ENCODE results near the gene MAGI2.
"Not testable (repeated sequence)": the region's sequence is repeated elsewhere in the genome, so short reads cannot be mapped to it uniquely, and the experiment has no call there.

Gene MAGI2

DNA sequence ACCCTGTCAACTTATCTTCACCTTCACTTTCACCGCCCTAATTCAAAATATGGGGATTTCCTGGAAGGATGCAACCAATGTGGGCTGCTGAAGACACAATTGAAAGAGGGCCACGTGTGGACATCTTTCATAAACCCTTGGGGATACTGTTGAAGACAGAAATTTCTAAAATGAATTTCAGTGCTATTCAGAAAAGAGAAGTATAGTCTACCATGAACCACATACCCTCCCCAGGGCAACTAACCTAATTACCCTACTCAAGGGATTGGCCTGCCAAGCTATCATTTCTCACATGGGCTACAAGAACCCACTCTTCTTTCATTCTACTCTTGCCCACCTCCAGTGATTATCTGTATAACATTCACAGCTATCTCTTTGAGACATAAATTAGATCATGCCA, 1428.9 kb downstream of the MAGI2 start:
- DNase-seq (ENCODE audit: low spot score), result no peak

GRCh38 chr7:78023191-78023590, 1430.3 kb downstream of the MAGI2 start:
- DNase-seq (ENCODE audit: low spot score), result no peak

DNA sequence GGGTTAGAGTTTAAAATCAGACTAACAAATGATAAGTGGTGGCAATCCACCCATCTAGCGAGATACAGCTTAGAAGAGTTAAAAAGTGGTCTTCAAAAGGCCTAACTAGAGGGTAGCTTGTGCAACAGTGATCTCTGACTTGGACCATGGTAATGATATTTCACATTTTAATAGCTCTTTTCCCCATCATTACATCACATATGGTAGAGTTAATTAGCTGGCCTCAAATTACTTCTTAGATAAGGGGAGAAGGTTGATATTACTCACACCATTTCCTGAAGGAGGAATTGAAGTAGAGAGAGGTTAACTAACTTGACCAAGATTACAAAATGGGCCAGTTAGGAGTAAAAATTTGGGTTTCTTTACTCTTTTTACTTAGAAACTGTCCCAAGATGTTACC, 1431.3 kb downstream of the MAGI2 start:
- no peak for DNase-seq (ENCODE audit: low spot score)

DNA sequence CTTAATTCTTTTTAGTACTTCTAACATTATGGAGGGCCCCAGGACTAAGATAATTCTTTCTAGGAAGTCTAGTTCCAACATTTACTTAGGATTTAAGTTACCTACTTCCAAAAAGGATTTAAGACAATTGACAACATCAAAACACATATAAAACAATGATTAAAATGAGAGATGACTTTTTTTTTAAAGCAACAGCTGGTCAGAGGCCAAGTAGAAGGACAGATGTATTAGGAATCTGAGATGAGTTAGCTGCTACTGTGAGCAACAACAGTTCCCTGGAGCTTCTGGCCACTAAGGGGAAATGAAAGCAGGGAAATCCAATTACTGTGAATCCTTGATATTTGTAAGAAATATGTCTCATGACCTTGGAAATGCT, 1432.6 kb downstream of the MAGI2 start:
- no peak for DNase-seq (ENCODE audit: low spot score)

DNA sequence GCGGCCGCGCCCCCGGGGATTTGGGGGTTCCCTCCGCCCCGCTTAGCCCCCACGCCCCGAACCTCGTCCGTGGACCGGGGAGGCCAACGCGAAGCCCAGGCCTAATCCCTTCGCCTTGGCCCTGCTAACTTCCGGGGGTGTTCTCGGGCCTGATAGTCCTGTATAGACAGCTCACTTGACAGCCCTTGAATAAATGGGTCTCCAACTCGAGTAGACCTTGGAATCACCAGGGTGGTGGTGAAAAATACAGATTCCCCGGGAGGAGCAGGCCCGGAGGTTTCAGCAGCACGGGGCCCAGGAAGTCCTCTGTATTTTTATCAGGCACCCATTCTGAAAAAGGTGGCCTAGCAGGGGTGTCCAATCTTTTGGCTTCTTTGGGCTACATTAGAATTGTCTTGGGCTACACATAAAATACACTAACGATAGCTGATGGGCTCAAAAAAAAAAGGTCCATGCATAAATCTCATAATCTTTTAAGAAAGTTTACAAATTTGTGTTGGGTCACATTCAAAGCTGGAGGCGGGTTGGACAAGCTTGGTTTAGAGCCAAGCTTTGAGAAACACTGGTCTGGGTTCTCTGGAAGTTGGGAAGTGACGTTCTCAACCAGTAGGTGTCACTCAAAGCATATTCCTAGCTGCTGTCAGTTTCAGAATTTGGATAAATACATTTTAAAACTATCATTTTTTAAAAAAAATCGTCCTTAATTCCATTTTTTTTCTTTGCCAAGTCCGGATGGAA, 1433.2 kb downstream of the MAGI2 start:
- peak; percentile 88 for DNase-seq (ENCODE audit: low spot score)

DNA sequence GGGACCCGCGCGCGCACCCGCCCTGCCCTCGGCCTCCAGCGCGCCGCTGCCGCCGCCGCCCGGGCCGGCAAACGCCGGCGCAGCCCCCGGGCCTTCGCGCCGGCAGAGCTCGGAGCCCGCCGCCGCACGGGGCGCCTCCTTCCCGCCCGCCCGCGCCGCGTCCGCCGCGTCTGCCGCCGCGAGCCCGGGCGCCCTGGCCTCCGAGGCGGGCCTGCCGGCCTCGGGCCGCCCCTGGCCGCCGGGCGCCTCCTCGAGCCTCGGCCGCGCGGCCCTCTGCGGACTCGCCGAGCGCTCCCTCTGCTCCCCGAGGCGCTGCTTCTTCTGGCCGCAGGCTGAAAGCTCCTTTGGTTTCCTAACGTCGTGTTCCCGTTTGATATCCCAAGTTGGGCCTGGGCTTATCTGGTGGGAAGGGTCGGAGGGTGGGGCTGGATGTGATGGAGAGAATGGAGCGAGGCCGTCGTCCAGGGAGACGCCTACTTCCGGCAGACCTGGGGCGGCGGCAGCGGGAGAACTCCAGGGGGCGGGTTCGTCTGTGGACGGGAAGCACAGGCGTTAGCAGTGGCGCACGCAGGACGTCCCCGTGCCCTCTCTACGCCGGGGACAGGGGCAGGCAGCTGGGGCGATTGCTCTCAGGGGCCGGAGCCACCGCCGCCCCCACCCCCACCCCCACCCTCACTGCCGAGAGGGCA, 1433.9 kb downstream of the MAGI2 start:
- DNase-seq (ENCODE audit: low spot score), result peak; percentile 85

- peak; percentile 42 for DNase-seq (ENCODE audit: low spot score)
These were observed 1434.6 kb downstream of the MAGI2 start for GRCh38 chr7:78018641-78019446.

DNA sequence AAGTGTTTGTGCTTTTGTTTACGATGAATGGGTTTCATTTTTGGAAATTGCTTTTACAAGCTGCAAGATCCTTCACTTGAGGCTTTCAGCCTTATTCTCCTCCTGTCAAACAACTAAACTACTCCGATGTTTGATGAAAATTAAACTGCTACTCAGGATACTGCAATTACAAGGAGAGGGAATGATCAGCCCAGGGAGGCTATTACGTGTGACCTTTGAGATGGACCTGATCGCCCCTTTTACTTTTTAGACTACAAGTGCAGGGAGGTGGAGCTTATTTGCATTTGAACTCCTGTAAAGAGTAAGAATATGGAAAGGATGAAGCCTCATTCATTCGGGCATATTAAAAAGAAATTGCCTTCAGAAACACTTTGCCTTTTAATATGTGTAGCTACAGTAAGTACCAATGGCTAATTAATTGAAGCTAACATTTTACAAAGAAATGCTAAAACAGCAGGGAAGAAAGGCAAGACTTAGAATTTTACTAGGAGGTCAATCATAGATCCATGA, 1435.8 kb downstream of the MAGI2 start:
- no peak for DNase-seq (ENCODE audit: low spot score)

- no peak for DNase-seq (ENCODE audit: low spot score)
These were observed 1437.8 kb downstream of the MAGI2 start for GRCh38 chr7:78015574-78016260.

DNA sequence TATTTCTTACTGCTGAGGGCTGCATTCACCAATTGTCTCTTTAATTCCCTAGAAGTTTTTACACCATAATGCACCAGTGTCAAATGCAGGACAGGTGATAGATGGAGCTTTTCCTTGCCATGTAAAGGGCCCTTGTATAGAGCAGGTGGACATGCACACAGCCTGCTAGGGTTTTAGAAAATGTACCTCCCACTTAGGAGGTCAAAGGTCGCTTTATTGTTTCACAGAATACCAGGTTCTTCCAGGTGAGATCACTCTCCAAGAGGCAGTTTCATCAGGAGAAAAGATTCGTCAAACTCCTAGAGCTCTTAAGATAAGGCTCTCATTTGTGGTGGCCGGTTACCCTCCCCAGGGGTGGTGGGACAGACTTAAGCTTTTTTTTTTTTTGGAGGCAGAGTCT, 1439.1 kb downstream of the MAGI2 start:
- no peak for DNase-seq (ENCODE audit: low spot score)

DNA sequence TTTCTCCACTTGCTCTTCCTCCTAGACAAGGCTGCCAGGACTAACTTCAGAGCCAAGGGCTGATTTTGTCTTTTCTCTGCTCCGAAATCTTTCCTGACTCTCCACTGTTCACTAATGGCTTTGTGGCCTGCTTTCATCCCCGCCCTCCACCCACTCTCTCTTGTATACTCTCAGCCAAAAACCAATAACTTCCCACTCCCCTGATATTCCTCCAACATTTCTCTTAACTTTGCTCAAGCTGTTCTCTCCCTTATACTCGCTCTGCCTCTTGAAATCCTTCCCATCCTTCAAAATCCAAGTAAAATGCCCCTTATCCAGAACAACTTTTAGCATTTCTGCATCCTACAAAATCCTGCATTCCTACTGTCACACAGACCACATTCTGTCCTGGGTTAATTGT, 1440.1 kb downstream of the MAGI2 start:
- DNase-seq (ENCODE audit: low spot score), result no peak

- no peak for DNase-seq (ENCODE audit: low spot score)
These were observed 1441.8 kb downstream of the MAGI2 start for GRCh38 chr7:78011642-78012041.

DNA sequence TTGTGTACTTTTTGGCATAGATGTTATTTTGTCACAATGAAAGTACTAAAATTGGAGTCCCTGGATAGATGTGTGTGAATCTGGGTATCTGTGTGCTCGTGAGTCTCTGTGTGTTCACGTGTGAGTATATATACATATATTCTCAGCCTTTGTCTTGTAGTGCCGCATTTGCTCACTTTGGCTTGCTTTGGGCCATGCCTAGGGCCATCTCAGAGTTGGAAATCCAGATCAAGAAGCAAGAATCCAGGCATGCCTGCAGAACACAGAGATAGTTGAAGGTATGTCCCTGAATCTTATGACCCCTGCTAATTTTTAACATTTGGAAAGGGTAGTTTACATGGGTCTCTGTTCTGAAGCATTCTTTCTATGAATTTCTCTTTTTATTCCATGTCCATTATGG, 1446.2 kb downstream of the MAGI2 start:
- no peak for DNase-seq (ENCODE audit: low spot score)

DNA sequence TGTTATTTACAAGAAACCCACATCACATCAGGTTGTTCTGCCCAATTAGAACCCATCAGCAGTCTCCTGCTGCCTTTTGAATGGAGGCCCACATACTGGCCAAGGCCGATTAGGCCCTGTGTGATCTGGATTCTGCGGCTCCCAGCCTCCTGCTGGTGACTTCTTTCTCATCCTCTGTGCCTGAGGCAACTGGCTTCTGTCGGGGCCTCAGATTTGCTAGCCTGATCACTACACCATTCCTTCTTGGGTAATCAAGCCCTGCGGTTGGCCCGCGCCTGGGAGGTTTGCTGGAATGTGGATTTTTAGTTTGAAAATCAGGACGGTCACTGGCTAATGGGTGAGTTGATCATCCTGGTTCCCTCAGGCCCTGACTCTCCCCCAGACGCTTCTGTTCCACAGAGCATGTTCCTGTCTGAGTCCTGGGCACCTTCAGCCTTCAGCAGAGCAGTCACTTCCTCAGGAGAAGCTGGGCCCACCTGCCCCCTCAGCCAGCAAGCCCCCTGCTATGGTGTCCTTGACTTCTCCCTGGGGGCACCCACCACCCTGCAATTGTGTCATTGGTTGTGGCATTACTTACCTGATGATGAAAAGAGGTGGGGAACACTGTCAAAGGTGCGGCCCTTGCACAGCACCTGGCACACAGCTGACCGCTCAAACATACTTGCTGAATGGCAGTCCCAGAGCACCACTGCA, 1447.3 kb downstream of the MAGI2 start:
- no peak for DNase-seq (ENCODE audit: low spot score)

GRCh38 chr7:78002715-78003114, 1450.8 kb downstream of the MAGI2 start:
- no peak for DNase-seq (ENCODE audit: low spot score)

- no peak for DNase-seq (ENCODE audit: low spot score)
These were observed 1451.4 kb downstream of the MAGI2 start for GRCh38 chr7:78002021-78002420.

DNA sequence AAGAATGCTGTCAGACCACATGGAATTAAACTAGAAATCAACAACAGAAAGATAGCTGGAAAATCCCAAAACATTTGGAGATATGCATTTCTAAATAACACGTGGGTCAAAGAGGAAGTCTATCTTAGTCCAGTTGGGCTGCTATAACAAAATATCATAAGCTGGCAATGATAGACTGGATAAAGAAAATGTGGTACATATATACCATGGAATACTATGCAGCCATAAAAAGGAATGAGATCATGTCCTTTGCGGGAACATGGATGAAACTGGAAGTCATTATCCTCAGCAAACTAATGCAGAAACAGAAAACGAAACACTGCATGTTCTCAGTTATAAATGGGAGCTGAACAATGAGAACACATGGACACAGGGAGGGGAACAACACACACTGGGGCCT, 1454.3 kb downstream of the MAGI2 start:
- not testable (repeated sequence) for DNase-seq (ENCODE audit: low spot score)

GRCh38 chr7:77995717-77996116, 1457.8 kb downstream of the MAGI2 start:
- no peak for DNase-seq (ENCODE audit: low spot score)

DNA sequence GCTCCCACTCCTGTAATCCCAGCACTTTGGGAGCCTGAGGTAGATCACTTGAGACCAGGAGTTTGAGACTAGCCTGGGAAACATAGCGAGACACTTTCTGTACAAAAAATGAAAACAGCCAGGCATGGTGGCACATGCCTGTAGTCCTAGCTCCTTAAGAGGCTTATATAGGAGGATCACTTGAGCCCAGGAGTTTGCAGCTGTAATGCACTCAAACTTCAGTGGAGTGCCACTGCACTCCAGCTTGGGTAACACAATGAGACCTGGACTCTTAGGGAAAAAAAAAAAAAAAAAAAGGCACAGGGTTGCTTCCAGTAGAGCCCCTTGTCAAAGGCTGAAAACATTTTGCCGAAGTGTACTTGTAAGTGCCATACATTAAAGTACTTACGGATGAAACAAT, 1459.6 kb downstream of the MAGI2 start:
- no peak for DNase-seq (ENCODE audit: low spot score)

- no peak for DNase-seq (ENCODE audit: low spot score)
These were observed 1461.8 kb downstream of the MAGI2 start for GRCh38 chr7:77991656-77992055.

DNA sequence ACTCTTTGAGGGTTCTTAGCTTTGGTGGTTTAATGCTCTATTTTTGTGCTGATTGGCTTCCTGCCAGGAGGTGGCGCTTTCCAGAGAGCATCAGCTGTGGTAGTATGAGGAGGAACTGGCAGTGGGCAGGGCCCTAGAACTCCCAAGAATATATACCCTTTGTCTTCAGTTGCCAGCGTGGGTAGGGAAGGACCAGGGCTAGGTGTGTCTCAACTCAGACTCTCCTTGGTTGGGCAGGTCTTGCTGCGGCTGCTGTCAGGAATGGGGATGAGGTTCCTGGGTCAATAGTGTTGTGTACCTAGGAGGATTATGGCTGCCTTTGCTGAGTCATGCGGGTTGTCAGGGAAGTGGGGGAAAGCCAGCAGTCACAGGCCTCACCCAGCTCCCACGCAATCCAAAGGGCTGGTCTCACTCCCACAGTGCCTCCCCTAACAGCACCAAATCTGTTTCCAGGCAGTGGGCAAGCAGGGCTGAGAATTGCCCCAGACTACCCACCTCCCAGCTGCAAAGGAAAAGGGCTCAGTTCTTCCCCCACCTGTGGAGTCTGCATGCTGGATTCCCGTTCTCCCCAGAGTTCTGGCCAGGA, 1463.4 kb downstream of the MAGI2 start:
- no peak for DNase-seq (ENCODE audit: low spot score)

Measured in globus pallidus (tissue), 1 donor.